Gastroesophageal sphincter (tissue), 4 donors: ENCODE measurements around the gene KLHL41. TPM values are rescaled to one million over a fixed set of nuclear protein-coding genes. Genes with fewer than 3 reads are reported as not detected.
"Not testable (repeated sequence)": the region's sequence is repeated elsewhere in the genome, so short reads cannot be mapped to it uniquely, and the experiment has no call there.

Source experiments
- ATAC-seq: fragments of 150-250 bp; one replicate; pipeline ENCODE4 v1.9.1; 2016; ENCODE audit warnings: mild to moderate bottlenecking, moderate library complexity
- H3K27ac ChIP-seq, 4 donors: fragments of 200-600 bp; sonication (generic) in 3 of 4; 1 replicate in 3 of 4; 2 replicates in 1 of 4; pipeline ENCODE4 v1.5.1; 2016 to 2019
- H3K27me3 ChIP-seq: fragments of 200-600 bp; sonication (generic); one replicate; pipeline ENCODE4 v1.5.1; 2019
- H3K36me3 ChIP-seq, 2 donors: fragments of 200-600 bp; sonication (generic); one replicate each; pipeline ENCODE4 v1.5.1; 2019; ENCODE audit warnings: control low read depth in 1 of 2
- H3K4me1 ChIP-seq, 3 donors: fragments of 200-600 bp; sonication (generic); 1 replicate in 2 of 3; 2 replicates in 1 of 3; pipeline ENCODE4 v1.5.1; 2016 to 2019; ENCODE audit warnings: control low read depth in 2 of 3
- H3K4me3 ChIP-seq, 2 donors: fragments of 200-600 bp; sonication (generic); one replicate each; pipeline ENCODE4 v1.5.1; 2019; ENCODE audit warnings: mild to moderate bottlenecking in 1 of 2, moderate library complexity in 1 of 2
- H3K9me3 ChIP-seq, 3 donors: fragments of 200-600 bp; sonication (generic); one replicate each; pipeline ENCODE4 v1.5.1; 2017 to 2019; ENCODE audit warnings: control low read depth in 2 of 3
- EP300 ChIP-seq: sonication (generic); formaldehyde crosslinking; IDR thresholded peaks from one replicate; pipeline ENCODE4 v1.6.1; 2017; ENCODE audit warnings: antibody characterized with exemption, mild to moderate bottlenecking
- POLR2A ChIP-seq, 2 donors: fragments of 450-650 bp; IDR thresholded peaks; one replicate each; pipeline ENCODE4 v1.6.1; 2017; ENCODE audit warnings: antibody characterized with exemption in 2 of 2, mild to moderate bottlenecking in 2 of 2, moderate library complexity in 1 of 2
- POLR2AphosphoS5 ChIP-seq: sonication (generic); formaldehyde crosslinking; IDR thresholded peaks from one replicate; pipeline ENCODE4 v1.6.1; 2017; ENCODE audit warnings: antibody characterized with exemption
- WGBS, 2 donors: methylation state at CpG; one replicate each; pipeline ENCODE4 v1.1.5; 2018; ENCODE audit warnings: low coverage in 1 of 2; 5-methylcytosine and 5-hydroxymethylcytosine counted together
- total RNA-seq, 4 donors: library from RNA; depleted of rRNA; stranded (reverse); fragments of >200 nt; gene quantifications; one replicate each; pipeline ENCODE4 v1.1.0, GENCODE V29; 2016
- TF ChIP-seq, protein P1 (sequence below), 4 experiments: fragments of 200-600 bp in 2 of 4; fragments of 450-650 bp in 2 of 4; sonication (generic) in 1 of 4; IDR thresholded peaks; one replicate each; pipeline ENCODE4 v1.5.1; 2017 to 2019; ENCODE audit warnings: antibody characterized with exemption in 4 of 4, mild to moderate bottlenecking in 2 of 4, moderate library complexity in 2 of 4

The KLHL41 gene
- total RNA-seq, 4 donors from 2014 or later = 0.69 to 16.2 (median 7.8) TPM

DNA sequence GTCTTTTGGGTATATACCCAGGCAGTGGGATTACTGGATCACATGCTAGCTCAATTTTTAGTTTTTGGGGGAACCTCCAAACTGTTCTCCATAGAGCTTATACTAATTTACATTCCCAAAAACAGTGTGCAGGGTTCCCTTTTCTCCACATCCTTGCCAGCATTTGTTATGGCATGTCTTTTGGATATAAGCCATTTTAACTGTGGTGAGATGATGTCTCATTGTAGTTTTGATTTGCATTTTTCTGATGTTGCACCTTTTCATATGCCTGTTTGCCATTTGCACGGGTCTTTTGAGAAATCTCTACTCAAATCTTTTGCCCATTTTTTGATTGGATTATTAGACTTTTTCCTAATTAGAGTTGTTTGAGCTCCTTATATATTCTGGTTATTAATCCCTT lies 56.2 kb downstream of the KLHL41 start:
- peaks cover 0 to 6% of the 10 kb centered on the region in 2 donors for H3K36me3 ChIP-seq
- ATAC-seq = no peak
- TF ChIP-seq, protein P1, sequence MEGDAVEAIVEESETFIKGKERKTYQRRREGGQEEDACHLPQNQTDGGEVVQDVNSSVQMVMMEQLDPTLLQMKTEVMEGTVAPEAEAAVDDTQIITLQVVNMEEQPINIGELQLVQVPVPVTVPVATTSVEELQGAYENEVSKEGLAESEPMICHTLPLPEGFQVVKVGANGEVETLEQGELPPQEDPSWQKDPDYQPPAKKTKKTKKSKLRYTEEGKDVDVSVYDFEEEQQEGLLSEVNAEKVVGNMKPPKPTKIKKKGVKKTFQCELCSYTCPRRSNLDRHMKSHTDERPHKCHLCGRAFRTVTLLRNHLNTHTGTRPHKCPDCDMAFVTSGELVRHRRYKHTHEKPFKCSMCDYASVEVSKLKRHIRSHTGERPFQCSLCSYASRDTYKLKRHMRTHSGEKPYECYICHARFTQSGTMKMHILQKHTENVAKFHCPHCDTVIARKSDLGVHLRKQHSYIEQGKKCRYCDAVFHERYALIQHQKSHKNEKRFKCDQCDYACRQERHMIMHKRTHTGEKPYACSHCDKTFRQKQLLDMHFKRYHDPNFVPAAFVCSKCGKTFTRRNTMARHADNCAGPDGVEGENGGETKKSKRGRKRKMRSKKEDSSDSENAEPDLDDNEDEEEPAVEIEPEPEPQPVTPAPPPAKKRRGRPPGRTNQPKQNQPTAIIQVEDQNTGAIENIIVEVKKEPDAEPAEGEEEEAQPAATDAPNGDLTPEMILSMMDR (IDR thresholded peaks at IDR 0.05) = no peak
- TF ChIP-seq POLR2AphosphoS5 (no peak), POLR2A (IDR thresholded peaks at IDR 0.05) (no peak), EP300 (no peak)

GRCh38 chr2:169569948-169570347 lies 60.4 kb downstream of the KLHL41 start:
- no peak overlapping the region for H3K27ac ChIP-seq
- WGBS, 2 donors = 92 to 100% methylated on average over 2 of the region's 2 CpGs
- no peaks in the 10 kb centered on the region for H3K27me3 ChIP-seq
- ATAC-seq = no peak
- H3K36me3 ChIP-seq = no peaks in the 10 kb centered on the region
- H3K9me3 ChIP-seq = no peaks in the 10 kb centered on the region
- H3K4me3 ChIP-seq = no peak overlapping the region
- H3K4me1 ChIP-seq = peaks cover 0 to 23% (median 0%) of the 10 kb centered on the region in 3 donors
- TF ChIP-seq POLR2A (IDR thresholded peaks at IDR 0.05) (no peak), EP300 (no peak), POLR2AphosphoS5 (no peak)
- TF ChIP-seq, protein P1 (IDR thresholded peaks at IDR 0.05) = no peak

More for the DNA sequence above, 56.2 kb downstream of the KLHL41 start:
- Histone ChIP-seq H3K4me3 (no peak overlapping the region), H3K27ac (no peak overlapping the region), H3K9me3 (no peaks in the 10 kb centered on the region), H3K27me3 (no peaks in the 10 kb centered on the region), H3K4me1 (no peaks in the 10 kb centered on the region)
- WGBS, 2 donors = 100% methylated on average over 1 of the region's 1 CpG

- not testable (repeated sequence) for H3K9me3 ChIP-seq, H3K4me3 ChIP-seq, H3K27ac ChIP-seq, ATAC-seq, H3K36me3 ChIP-seq, H3K27me3 ChIP-seq
- H3K4me1 ChIP-seq = peaks cover 0 to 23% (median 0%) of the 10 kb centered on the region in 3 donors
- WGBS, 2 donors = 73 to 91% methylated on average over 1 to 4 of the region's 4 CpGs
These were observed 61.2 kb downstream of the KLHL41 start for GRCh38 chr2:169570752-169571151.

DNA sequence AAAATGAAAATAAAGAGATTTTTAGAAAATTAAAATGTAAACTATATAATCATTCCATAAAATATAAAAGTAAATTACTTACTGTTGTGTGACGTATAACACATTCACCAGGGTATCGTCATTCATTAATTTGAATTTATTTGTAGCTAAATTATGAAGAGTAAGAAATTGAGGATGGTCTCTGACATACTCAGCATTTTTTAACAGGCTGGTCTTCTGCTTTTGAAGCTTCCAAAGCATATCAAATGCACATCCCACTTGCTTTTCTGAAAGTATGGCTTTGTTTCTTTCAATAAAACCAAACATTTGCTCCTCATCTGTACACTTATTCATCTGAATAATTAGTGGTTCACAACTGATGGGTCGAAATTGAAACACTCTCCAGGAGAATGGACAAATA lies 62.1 kb downstream of the KLHL41 start:
- WGBS, 2 donors = 93 to 94% methylated on average over 3 of the region's 3 CpGs
- no peak for TF ChIP-seq POLR2AphosphoS5
- no peak for TF ChIP-seq POLR2A (IDR thresholded peaks at IDR 0.05)
- TF ChIP-seq EP300 = no peak
- TF ChIP-seq, protein P1 (IDR thresholded peaks at IDR 0.05) = no peak

DNA sequence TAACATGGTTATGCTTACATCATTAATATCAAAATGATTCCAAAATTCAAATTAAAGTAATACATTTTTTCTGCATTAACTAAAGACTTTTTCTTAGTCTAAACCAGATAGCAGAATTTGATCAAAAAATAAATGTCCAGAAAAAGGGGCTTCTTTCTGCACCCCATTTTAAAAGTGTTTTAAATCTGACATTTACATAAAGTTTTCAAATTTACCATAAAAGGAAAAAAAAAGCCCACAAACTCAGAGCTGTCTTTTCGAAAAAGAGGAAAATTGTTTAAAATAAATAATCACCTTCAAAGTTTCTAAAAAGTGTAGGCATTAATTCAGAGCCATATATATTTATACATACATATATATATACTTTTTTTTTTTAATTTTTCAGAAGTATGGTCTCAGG lies 62.7 kb downstream of the KLHL41 start:
- no peak for ATAC-seq
- 50 to 87% methylated on average over 1 of the region's 1 CpG for WGBS, 2 donors
- Histone ChIP-seq H3K4me3 (no peak overlapping the region), H3K9me3 (no peaks in the 10 kb centered on the region), H3K4me1 (peaks cover 0 to 23% (median 0%) of the 10 kb centered on the region in 3 donors), H3K27ac (no peak overlapping the region), H3K27me3 (no peaks in the 10 kb centered on the region), H3K36me3 (no peaks in the 10 kb centered on the region)
- TF ChIP-seq EP300 (no peak), POLR2AphosphoS5 (no peak), POLR2A (IDR thresholded peaks at IDR 0.05) (no peak)
- TF ChIP-seq, protein P1 (IDR thresholded peaks at IDR 0.05) = no peak

More for the DNA sequence above, 62.1 kb downstream of the KLHL41 start:
- Histone ChIP-seq H3K36me3 (no peaks in the 10 kb centered on the region), H3K27me3 (no peaks in the 10 kb centered on the region), H3K4me1 (peaks cover 0 to 23% (median 0%) of the 10 kb centered on the region in 3 donors), H3K27ac (no peak overlapping the region), H3K4me3 (no peak overlapping the region), H3K9me3 (no peaks in the 10 kb centered on the region)
- no peak for ATAC-seq
